NCI-H128 (cell line): ENCODE measurements around the gene UHMK1.

Source experiments
- DNase-seq: peaks from one replicate; lab custom pipeline; 2025; ENCODE audit not compliant: unreplicated experiment; lab: John Stamatoyannopoulos, UW

The UHMK1 gene

DNA sequence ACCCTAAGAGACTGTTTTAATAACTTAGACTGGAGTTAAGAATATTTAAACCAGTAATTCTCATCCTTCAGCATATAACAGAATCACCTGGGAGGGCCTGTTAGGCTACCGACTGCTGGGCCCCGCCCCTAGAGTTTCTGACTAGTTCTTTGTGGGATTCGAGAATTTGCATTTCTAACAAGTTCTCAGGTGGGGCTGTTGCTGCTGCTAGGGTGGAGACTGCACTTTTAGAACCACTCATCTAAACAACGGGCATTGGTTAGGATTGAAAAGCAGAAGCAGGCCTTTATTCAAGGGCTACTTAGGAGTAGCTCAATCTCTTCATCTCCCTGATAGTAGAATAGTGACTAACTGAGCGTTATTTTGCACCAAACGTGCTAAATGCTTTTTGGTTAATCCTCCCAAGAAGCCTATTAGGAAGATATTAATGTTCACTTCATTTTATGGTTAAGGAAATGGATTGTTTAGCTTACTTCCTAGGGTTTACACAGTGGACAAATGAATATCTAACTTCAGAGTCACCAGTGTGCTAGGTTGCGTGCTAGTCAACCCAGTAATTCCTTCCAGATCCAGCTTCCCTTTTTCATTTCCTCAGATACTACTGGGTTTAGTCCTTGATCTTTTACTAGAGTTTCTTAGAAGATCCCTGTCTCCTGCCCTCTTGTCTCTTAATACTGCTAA lies 32.8 kb downstream of the UHMK1 start:
- DNase-seq = no peak

- DNase-seq = no peak
Observed at GRCh38 chr1:162530988-162531319, 33.3 kb downstream of the UHMK1 start.

DNA sequence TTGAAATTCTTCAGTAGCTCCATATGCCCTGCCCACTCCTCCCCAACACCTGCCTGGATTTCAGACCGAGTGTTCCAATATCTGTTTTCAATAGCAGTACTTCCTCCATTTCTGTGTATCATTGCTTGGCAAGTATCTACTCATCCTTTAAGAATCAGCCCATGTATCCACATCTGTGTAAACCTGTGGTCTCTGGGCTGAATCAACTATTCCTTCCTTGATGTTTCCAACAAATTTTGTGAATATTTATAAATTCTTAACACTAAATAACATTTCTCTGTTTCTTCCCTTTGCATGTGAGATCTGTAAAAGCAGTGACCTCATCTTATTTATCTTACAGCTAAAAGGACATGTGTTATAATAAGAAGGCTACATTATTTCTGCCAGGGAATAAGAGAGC lies 37.9 kb downstream of the UHMK1 start:
- DNase-seq = no peak

GRCh38 chr1:162536511-162536910 lies 38.9 kb downstream of the UHMK1 start:
- DNase-seq = no peak

DNA sequence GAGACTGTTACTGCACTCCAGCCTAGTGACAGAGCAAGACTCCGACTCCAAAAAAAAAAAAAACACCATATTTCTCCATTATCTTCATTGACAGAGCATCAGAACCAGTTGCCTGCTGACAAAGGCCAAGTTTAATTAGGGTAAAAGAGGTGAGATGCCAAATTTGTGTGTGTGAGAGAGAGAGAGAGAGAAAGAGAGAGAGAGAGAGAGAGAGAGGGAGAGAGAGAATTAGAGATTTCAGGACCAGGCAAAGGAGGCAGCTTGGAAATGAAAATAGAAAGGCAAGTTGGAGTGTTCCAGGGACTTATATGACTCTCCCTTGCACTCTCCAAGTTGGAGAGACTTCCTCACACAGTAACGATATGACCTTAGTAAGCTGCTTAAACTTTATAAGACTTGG lies 39.6 kb downstream of the UHMK1 start:
- DNase-seq = no peak

DNA sequence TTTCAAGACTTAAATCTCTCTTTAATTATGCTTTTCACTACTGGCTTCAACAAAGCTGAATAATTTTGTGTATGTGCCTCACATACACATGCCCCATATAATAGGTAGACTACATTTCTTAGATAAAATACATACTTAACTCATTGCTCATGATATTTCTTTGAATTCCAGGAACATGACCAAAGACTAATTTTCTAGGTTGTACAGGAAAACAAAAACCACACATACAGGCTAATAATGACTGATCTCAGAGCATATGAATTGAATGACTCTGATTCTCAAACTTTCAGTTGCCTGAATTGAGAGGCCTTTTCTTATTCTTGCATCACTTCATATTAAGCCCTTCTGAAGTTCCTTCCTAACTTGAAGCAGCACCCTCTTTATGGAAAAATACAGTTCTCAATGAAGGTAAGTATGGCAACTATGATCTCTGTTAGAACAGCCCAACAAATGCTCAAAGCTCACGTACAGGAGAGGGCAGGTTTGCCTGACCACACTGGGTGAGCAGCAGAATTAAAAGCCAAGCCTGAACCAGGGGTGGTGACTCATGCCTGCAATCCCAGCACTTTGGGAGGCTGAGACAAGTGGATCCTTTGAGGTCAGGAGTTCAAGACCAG lies 41.3 kb downstream of the UHMK1 start:
- DNase-seq = no peak

DNA sequence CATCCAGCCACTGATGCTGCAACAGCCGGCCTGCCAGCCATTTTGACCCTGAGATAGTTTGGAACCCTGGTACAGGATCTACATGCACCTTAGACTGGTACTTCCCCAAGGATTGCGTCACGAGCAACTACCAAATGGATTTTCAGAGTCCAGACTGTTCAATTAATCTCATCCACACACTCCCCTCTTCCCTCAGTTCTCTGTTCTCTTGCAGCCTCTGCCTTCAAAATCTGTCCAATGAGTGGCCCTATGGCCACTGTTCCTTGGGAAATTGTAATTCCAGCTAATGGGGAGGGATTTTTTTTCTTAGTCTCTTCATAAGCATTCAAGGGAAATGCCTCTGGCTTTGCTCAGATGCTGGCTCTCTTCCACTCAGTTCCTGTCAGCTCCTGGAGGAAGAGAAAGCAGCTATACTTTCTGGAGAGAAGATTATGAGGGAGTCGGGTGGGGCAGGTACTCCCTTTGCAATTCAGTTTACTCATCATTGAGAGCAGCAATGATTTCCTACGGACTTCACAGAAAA lies 44.1 kb downstream of the UHMK1 start:
- DNase-seq = no peak

- no peak for DNase-seq
Observed at GRCh38 chr1:162543228-162543627, 45.6 kb downstream of the UHMK1 start.

GRCh38 chr1:162548170-162548569 lies 50.6 kb downstream of the UHMK1 start:
- no peak for DNase-seq

DNA sequence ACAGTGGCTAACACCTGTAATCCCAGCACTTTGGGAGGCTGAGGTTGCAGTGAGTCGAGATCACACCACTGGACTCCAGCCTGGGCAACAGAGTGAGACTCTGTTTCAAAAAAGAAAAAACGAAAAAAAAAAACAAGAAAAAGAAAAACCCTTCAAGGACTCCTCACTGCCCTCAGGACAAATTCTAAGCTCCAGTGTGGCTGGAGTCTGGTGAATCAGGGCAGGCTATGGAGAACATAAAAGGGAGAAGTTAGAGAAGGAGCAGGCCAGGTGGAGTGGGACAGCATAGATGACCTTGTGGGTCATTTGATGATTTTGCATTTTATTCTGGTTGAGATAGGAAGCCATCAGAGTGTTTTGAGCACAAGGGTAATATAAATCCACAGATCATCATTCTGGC lies 51.4 kb downstream of the UHMK1 start:
- no peak for DNase-seq

- no peak for DNase-seq
Observed at GRCh38 chr1:162550925-162551324, 53.3 kb downstream of the UHMK1 start.

GRCh38 chr1:162551969-162552683 lies 54.5 kb downstream of the UHMK1 start:
- no peak for DNase-seq

GRCh38 chr1:162552684-162553252 lies 55.1 kb downstream of the UHMK1 start:
- DNase-seq = no peak

- no peak for DNase-seq
Observed at GRCh38 chr1:162554258-162554657, 56.6 kb downstream of the UHMK1 start.

- no peak for DNase-seq
Observed at GRCh38 chr1:162557536-162557935, 59.9 kb downstream of the UHMK1 start.

DNA sequence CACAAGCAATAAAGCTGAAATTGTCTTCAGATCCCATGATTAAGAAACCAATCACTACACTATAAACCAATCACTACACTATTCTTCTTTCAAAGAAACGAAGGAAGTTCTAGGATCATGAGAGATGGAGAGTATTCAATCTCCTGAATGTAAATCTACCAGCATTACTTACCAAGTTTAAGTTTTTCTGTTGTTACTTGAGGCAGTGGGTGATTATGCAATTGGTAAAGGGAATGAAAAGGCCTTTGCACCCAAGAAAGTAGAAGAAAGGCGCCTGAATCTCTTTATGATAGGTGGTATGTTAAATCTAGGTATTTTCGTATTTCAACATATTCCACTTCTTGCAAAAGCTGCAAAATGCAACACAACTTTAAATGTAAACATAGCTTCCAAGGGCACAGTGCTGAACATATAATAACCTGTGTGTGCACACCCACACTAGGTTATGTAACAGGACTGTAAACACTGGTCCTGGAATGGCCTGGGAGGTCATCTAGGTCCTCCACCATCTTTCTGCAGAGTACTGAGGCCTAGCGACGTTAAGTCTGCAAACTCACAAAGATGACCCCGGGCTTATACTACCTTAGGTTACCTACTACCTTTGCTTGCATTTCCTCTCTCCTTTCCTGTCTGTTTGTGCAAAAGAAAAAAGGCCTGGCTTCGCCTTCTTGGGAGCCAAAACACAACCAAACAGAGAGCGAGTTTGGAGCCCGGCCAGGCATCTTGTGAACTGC lies 62.9 kb downstream of the UHMK1 start:
- DNase-seq = no peak

DNA sequence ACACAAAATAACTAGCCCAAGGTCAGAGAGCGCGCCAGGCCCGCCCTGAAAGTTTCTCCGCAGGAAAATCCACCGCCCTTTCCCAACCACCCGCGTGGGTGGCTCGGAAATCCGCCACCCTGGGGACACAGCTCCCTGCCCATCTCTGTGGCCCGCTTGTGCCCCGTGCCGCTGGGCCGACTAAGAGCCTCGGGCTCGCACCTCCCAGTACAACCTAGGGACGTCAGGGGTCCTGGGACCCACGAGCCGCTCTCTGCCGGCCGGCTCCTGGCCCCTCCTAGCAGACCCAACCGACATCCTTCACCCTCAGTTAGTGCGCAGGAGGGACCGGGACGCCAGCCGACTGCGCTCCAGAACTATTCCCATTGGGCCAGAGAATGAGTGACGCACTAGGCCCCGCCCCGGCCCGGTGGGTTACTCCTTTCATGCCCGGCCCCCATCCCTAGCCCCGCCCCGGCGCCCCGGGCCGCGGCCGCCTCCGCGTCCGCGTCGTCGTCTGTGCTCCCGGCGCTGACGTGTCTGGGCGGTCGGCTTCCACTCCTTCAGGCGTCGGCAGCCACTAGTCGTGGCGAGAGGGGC lies 63.5 kb downstream of the UHMK1 start:
- DNase-seq = peak; percentile 94

DNA sequence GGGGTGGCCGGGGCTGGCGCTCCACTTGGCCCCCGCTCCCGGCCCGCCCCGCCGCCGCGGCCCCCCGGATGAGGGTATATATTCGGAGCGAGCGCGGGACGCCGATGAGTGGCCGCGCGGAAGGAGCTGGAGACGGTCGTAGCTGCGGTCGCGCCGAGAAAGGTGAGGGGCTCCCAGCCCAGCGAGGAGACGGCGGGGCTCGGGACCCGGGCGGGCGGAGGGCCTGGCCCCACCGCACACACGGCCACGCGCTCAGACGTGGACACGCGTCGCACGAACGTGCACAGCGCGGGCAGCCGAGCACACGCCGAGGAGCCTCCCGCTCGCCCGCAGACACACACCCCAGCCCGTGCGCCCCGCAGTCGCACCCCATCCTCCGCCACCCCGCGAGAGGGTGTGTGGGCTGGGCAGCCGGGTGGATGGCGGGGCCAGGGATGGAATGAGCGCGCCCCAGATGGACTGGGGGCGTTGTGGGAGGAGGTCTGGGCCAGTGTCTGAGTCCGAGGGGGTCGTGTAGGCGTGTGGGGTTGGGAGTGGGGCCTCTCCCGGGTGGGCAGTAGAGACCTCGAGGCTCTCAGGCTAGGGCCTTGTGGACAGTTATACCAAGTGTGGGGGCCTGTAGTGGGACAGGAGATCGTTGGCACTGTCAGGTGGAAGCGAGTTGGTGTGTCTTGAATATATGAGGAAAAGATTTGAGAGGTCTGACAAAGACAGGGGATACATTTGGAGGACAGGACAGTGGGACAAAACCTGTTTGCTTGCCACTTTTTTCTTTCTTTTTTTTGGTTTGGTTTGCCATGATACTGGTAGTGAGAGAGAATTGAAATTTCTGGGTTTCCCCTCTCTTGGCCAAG lies 64.2 kb downstream of the UHMK1 start, which contains the start of gene UAP1:
UAP1 (plus strand) TSS at position 107 of the 854 bp plus-strand sequence. CDS start 4,347 bp downstream, outside the sequence.
- no peak for DNase-seq

DNA sequence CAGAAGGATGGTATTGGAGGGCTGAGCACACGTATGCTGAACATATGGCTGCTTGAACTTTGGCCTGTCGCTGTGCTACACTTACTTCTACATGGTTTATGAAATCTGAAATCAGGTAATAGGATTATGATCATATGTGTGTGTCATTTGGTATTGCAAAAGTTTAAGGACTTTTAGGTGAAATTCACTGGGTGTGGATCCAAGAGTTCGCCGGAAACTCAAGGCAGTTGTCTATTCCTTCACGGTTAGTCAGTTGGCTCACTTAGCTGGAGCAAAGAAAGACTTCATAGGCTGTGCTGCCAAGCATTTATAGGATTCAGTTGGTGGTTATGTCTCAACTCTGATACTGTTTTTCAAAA lies 64.8 kb downstream of the UHMK1 start:
- DNase-seq = no peak

DNA sequence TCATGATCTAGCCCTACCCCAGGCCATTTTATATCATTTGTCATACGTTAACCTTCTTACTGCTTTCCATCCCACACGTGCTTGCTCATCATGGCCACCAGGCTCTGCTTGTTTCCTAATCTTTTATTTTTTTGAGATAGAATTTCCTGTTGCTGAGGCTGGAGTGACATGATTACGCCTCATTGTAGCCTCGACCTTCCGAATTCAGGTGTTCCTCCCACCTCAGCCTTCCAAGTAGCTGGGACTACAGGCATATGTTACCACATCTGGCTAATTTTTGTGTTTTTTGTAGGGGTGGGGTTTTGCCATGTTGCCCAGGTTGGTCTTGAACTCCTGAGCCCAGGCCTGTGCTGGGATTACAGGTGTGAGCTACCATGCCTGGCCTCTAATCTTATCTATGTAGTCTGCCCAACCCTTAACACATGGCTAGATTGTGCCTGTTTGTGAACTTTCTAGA lies 67.2 kb downstream of the UHMK1 start:
- no peak for DNase-seq
